Activated T-cell treated with anti-CD3 and anti-CD28 coated beads for 4 hours (primary cell): ENCODE measurements around the gene KCNJ5.
A peak's percentile ranks its signal among the peaks of the same experiment; 100 is the strongest.

ENCODE experiments used
- DNase-seq: peaks from one replicate; pipeline ENCODE4 v3.0.0-alpha.2; 2020

The KCNJ5 gene

GRCh38 chr11:128872094-128872493 lies 19.1 kb upstream of the KCNJ5 start:
- DNase-seq = no peak

GRCh38 chr11:128872594-128872993 lies 18.6 kb upstream of the KCNJ5 start:
- no peak for DNase-seq

GRCh38 chr11:128874427-128874826 lies 16.7 kb upstream of the KCNJ5 start:
- DNase-seq = no peak

- DNase-seq = no peak
These were observed 15.0 kb upstream of the KCNJ5 start for GRCh38 chr11:128876133-128876650.

GRCh38 chr11:128877726-128878125 lies 13.4 kb upstream of the KCNJ5 start:
- DNase-seq = no peak

GRCh38 chr11:128878455-128878854 lies 12.7 kb upstream of the KCNJ5 start:
- DNase-seq = no peak

GRCh38 chr11:128879817-128880216 lies 11.3 kb upstream of the KCNJ5 start:
- DNase-seq = no peak

- no peak for DNase-seq
These were observed 9.9 kb upstream of the KCNJ5 start for GRCh38 chr11:128881221-128881620.

GRCh38 chr11:128882451-128882850 lies 8.7 kb upstream of the KCNJ5 start:
- no peak for DNase-seq

GRCh38 chr11:128884054-128884453 lies 7.1 kb upstream of the KCNJ5 start:
- no peak for DNase-seq

GRCh38 chr11:128884703-128885338 lies 6.3 kb upstream of the KCNJ5 start:
- DNase-seq = peak; percentile 48

GRCh38 chr11:128886406-128887124 lies 4.6 kb upstream of the KCNJ5 start:
- DNase-seq = no peak

- DNase-seq = no peak
These were observed 2.8 kb upstream of the KCNJ5 start for GRCh38 chr11:128888034-128888985.

GRCh38 chr11:128889657-128890213 lies 1.4 kb upstream of the KCNJ5 start:
- DNase-seq = no peak

- DNase-seq = no peak
These were observed 977 bp upstream of the KCNJ5 start for GRCh38 chr11:128890216-128890542.

GRCh38 chr11:128891913-128892398 lies 800 bp downstream of the KCNJ5 start:
- DNase-seq = no peak

- no peak for DNase-seq
These were observed 1.9 kb downstream of the KCNJ5 start for GRCh38 chr11:128892866-128893565.

GRCh38 chr11:128893578-128894285 lies 2.6 kb downstream of the KCNJ5 start:
- no peak for DNase-seq

GRCh38 chr11:128894286-128894681 lies 3.1 kb downstream of the KCNJ5 start:
- no peak for DNase-seq

- no peak for DNase-seq
These were observed 3.5 kb downstream of the KCNJ5 start for GRCh38 chr11:128894685-128895084.

GRCh38 chr11:128895526-128895925 lies 4.4 kb downstream of the KCNJ5 start:
- no peak for DNase-seq

- DNase-seq = no peak
These were observed 5.2 kb downstream of the KCNJ5 start for GRCh38 chr11:128896356-128896755.
